ENCODE data around the gene TLX1. TPM values are rescaled to one million over a fixed set of nuclear protein-coding genes. Genes with fewer than 3 reads are reported as not detected.

Gene TLX1
- total RNA-seq, 1 donor from 2014 or later = not detected

GRCh38 chr10:101144053-101144452, 13.0 kb downstream of the TLX1 start:
- H3K36me3 ChIP-seq (ENCODE audit: control insufficient read depth, insufficient read depth, low read length) = no peaks in the 10 kb centered on the region
- TF ChIP-seq, protein P1, sequence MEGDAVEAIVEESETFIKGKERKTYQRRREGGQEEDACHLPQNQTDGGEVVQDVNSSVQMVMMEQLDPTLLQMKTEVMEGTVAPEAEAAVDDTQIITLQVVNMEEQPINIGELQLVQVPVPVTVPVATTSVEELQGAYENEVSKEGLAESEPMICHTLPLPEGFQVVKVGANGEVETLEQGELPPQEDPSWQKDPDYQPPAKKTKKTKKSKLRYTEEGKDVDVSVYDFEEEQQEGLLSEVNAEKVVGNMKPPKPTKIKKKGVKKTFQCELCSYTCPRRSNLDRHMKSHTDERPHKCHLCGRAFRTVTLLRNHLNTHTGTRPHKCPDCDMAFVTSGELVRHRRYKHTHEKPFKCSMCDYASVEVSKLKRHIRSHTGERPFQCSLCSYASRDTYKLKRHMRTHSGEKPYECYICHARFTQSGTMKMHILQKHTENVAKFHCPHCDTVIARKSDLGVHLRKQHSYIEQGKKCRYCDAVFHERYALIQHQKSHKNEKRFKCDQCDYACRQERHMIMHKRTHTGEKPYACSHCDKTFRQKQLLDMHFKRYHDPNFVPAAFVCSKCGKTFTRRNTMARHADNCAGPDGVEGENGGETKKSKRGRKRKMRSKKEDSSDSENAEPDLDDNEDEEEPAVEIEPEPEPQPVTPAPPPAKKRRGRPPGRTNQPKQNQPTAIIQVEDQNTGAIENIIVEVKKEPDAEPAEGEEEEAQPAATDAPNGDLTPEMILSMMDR (IDR thresholded peaks at IDR 0.05; ENCODE audit: insufficient read depth, low read length, severe bottlenecking) = no peak
- no peak overlapping the region for H3K4me3 ChIP-seq (ENCODE audit: low read depth, low read length)
- FAIRE-seq = no peak
- peaks cover 71% of the 10 kb centered on the region for H3K27me3 ChIP-seq (ENCODE audit: control insufficient read depth, insufficient read depth, low read length)
- DNase-seq (ENCODE audit: low read depth) = no peak

GRCh38 chr10:101145145-101145544, 14.0 kb downstream of the TLX1 start:
- TF ChIP-seq, protein P1 (IDR thresholded peaks at IDR 0.05; ENCODE audit: insufficient read depth, low read length, severe bottlenecking) = no peak
- FAIRE-seq = no peak
- Histone ChIP-seq H3K36me3 (ENCODE audit: control insufficient read depth, insufficient read depth, low read length) (no peaks in the 10 kb centered on the region), H3K4me3 (ENCODE audit: low read depth, low read length) (no peak overlapping the region), H3K27me3 (ENCODE audit: control insufficient read depth, insufficient read depth, low read length) (peaks cover 63% of the 10 kb centered on the region)
- DNase-seq (ENCODE audit: low read depth) = no peak

GRCh38 chr10:101145750-101146391, 14.8 kb downstream of the TLX1 start:
- FAIRE-seq (no peak), DNase-seq (ENCODE audit: low read depth) (no peak)
- Histone ChIP-seq H3K4me3 (ENCODE audit: low read depth, low read length) (no peak overlapping the region), H3K36me3 (ENCODE audit: control insufficient read depth, insufficient read depth, low read length) (no peaks in the 10 kb centered on the region), H3K27me3 (ENCODE audit: control insufficient read depth, insufficient read depth, low read length) (peaks cover 56% of the 10 kb centered on the region)
- TF ChIP-seq, protein P1 (IDR thresholded peaks at IDR 0.05; ENCODE audit: insufficient read depth, low read length, severe bottlenecking) = no peak

GRCh38 chr10:101146392-101147251, 15.5 kb downstream of the TLX1 start:
- FAIRE-seq (no peak), DNase-seq (ENCODE audit: low read depth) (no peak)
- H3K27me3 ChIP-seq (ENCODE audit: control insufficient read depth, insufficient read depth, low read length) = peaks cover 49% of the 10 kb centered on the region
- no peaks in the 10 kb centered on the region for H3K36me3 ChIP-seq (ENCODE audit: control insufficient read depth, insufficient read depth, low read length)
- TF ChIP-seq, protein P1 (IDR thresholded peaks at IDR 0.05; ENCODE audit: insufficient read depth, low read length, severe bottlenecking) = no peak
- H3K4me3 ChIP-seq (ENCODE audit: low read depth, low read length) = no peak overlapping the region

- TF ChIP-seq, protein P1 (IDR thresholded peaks at IDR 0.05; ENCODE audit: insufficient read depth, low read length, severe bottlenecking) = no peak
- FAIRE-seq (no peak), DNase-seq (ENCODE audit: low read depth) (no peak)
- no peak overlapping the region for H3K4me3 ChIP-seq (ENCODE audit: low read depth, low read length)
- no peaks in the 10 kb centered on the region for H3K36me3 ChIP-seq (ENCODE audit: control insufficient read depth, insufficient read depth, low read length)
- H3K27me3 ChIP-seq (ENCODE audit: control insufficient read depth, insufficient read depth, low read length) = peaks cover 28% of the 10 kb centered on the region
These were observed 20.3 kb downstream of the TLX1 start for GRCh38 chr10:101151395-101151794.
